Bone marrow (tissue), 2 donors: ENCODE data around the gene UFC1.

ENCODE experiments used
- DNase-seq, 2 donors: peaks; one replicate each; lab custom pipeline; 2025; lab: John Stamatoyannopoulos, UW

UFC1 gene

GRCh38 chr1:161192476-161193465, 39.0 kb downstream of the UFC1 start:
- peak; percentile 22 to 77 for DNase-seq

- no peak for DNase-seq
Measured at GRCh38 chr1:161193561-161194235, 39.9 kb downstream of the UFC1 start.

GRCh38 chr1:161195171-161195570, 41.4 kb downstream of the UFC1 start:
- DNase-seq, result peak in 1 of 2 donors; percentile 10

GRCh38 chr1:161196111-161196510, 42.3 kb downstream of the UFC1 start:
- no peak for DNase-seq

GRCh38 chr1:161196521-161197451, 43.0 kb downstream of the UFC1 start:
- DNase-seq, result no peak

DNA sequence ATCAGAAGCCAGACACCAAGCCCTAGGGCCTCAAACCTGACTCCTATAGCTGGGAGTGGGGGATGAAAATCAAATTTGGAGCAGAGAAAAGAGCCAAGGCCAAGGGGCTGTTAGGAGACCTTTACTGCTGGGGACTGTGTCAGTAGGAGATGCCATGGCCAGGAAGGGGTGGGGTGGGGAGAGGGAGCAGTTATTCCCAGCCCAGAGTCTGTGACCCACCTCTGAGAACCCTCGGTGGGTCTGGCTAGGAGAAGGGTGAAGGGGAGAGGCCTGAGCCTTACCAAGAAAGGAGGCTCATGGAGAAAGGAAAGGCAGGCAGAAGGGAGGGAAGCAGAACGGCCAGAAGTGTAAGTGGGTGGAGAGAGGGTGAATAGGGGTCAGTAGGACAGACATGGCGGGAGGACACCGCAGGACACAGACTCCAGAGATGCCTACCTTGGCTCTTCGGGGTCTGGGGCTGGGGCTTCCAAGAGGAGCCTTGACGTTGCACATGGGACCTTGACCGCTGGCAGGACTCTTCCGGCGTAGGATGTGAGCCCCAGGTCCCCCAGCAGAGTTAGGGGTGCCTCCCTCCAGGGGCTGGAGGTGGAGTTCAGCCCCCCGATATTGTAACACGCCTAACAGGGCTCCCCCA, 43.9 kb downstream of the UFC1 start:
- DNase-seq, result no peak

DNA sequence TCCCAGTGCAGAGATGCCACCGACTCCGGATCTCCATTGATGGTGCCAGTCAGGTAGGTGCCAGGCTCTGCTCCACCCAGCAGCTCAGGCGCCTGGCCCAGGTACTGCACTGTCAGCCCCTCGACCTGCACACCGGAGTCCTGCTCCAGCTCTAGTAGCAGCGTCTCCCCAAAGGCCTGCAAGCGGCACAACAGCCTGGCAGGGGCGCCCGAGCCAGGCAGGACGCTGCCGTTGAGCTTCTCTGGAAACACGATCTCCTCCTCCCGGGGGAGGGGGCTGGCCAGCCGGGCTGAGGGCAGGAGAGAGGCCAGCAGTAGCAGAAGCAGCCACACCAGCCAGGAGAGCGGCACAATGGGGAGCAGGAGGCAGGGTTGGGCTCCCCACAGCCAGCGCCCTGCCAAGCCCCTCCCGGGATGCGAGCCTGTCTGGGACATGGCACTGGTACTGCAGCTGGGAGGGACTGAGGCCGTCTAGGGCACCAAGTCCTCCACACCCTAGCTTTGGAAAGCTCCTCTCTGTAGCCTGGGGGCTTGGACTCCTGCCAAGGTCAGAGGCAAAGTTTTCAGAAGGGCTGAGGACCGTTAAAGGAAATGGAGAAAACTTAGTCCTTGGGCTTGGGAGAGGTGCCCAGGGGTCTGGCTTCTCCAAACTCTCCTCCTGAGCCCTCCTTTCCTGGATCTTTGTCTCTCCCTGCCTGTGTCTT, 44.6 kb downstream of the UFC1 start:
- no peak for DNase-seq

DNA sequence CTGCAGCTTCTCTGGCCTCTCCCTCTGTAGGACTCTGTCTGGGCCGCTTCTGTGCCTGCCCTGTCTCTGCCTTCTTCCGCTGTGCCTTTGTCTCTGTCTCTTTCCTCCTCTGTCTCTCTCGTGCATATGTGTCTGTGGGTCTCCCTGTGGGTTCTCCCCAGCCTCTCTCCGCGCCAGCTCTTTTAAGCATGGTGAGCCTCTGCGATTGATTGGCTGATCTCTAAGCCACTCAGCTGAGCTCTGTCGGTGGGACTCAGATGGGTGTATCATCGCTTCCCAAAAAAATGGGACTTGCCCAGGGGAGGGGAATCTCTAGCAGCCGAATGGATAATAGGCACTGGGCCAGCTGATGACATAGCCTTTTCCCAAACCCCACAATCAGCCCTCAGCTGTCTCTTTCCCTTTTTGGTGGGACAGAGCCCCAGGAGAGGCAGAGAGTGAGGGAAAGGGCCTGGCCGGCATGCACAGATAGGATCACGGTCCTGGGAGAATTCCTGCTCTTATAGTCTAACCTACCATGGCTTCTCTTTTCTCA, 45.2 kb downstream of the UFC1 start, which contains the start of gene ADAMTS4:
ADAMTS4 (minus strand) TSS at position 158 of the 535 bp plus-strand sequence. CDS start 427 bp downstream, outside the sequence.
- no peak for DNase-seq

DNA sequence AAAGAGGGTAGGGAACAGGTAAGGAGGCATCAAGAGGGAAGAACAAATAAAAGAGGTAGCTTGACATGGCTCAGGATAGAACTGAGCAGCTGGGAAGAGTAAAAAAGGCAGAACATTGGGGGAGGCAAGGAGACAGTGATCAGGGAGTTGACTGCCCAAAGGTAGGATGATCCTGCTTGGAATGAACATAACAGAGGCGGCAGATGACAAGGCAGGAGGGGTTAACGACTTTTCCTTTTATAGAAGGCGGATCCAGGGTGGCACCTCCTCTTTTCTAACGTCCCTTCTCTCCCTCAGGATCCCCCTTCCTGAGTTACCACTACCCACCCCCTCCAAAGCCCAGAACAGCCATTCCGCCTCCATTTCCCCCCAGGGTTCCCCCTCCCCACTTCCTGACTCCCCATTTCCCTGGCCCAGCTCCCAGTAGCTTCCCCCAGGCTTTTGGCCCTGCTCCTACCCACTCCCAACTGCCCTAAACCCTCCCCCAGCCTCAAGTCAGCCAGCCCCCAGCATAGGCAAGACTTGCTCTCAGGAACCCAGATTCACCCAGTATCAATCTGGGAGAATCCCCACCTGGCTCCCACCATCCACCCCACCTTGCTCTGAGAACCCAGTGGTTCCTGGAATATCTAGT, 45.8 kb downstream of the UFC1 start:
- DNase-seq, result no peak

DNA sequence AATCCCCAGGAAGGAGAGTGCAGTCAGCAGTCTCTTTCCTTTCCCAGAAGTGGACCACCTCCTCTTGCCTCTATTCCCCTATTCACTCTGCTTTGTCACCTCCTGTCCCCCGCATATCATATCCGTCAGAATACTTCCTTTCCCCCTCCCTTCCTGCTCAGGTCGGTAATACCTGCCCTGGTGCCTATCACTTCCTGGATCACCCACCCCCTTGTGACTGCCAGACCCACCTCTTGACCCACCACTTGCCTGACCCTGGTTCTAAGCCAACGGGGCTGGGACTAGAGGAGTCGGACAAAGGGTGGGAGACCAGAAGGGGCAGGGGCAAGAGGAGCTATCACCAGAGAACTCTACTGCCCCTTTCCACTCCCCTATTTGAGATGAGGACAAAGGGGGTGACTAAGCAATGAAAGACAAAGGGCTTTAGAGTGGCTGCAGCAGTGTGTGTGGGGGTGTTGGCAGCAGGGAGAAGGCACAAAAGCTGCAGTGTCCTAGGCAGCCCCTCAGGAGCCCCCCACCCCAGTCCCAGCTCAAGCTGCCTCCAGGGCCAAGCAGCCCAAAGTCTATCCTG, 46.7 kb downstream of the UFC1 start:
- no peak for DNase-seq

DNA sequence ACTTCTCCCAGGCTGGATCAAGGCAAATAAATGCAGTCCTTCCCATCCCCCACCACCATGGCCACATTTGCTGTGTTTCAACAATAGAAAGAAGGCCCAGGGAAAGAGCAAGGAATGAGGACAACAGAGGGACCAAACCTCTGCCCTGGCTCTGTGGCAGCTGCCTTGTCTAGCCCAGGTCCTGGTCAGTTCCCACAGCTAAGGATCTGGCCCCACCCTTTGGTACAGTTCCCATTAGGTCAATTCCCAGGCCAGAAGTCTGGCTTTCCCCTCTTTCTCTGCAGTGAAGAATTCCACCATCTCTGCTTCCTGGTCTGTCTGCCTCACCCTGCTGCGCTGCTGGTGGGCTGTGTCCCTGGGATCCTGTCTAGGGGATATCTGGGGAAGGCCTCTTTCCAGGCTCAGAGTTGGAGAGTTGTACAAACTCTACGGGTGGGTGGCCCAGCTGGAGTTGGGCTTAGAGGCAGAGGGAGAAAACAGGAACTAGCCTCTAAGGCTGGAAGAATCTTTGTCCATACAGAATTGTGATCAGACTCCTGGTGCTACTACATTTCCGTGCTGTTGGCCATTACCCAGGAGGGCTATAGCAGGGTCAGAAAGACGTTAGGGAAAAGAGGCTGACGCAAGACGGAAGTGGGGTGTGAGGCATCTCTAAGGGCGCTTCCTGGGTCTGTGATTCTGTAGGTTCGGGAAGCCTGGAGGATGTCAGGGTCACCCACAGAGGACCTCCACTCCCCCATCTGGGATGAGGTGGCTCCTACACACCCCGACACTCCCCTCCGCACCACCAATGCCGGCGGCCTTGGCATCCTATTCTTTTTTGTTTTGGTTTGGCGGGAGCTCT, 47.4 kb downstream of the UFC1 start:
- peak in 1 of 2 donors; percentile 43 for DNase-seq

DNA sequence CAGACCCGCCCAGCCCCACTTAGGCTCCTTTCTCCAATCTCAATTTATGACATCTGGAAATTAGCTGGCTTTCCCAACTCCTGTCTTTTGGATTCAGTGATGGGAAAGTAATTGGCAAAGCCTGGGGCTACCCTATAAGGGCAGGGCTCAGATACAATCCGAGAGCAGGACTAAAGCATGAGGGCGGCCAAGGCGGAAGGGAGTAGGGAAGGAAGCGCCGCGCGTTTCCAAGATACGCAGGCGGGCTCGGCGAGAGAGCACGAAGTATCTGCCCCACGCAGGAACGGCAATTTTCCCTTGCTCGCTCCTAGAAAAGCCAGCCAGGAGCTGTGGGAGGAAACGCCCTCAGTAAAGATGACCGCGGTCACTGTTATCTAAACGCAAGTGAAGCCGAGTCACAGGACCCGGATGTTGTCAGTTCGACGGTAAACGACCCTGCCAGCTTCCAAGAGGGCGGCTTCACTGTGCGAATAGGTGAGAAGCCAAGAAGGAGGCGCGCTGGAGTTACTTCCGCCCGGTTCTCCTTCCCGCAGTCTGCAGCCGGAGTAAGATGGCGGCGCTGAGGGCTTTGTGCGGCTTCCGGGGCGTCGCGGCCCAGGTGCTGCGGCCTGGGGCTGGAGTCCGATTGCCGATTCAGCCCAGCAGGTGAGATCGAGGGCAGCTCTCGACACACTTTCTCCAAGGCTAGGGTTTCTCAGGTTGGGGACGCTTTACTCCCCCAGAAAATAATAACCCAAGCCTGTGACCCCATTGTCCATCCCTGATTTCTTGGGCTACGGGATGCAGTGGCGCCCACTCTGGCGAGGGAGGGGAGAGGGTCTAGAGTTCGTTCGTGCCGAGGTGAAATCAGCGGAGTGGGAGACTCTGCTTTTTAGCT, 48.3 kb downstream of the UFC1 start, which contains the start of gene NDUFS2:
NDUFS2 (plus strand) TSS at position 532 of the 877 bp plus-strand sequence; CDS start at position 551, 19 bp downstream.
- peak; percentile 77 to 94 for DNase-seq

DNA sequence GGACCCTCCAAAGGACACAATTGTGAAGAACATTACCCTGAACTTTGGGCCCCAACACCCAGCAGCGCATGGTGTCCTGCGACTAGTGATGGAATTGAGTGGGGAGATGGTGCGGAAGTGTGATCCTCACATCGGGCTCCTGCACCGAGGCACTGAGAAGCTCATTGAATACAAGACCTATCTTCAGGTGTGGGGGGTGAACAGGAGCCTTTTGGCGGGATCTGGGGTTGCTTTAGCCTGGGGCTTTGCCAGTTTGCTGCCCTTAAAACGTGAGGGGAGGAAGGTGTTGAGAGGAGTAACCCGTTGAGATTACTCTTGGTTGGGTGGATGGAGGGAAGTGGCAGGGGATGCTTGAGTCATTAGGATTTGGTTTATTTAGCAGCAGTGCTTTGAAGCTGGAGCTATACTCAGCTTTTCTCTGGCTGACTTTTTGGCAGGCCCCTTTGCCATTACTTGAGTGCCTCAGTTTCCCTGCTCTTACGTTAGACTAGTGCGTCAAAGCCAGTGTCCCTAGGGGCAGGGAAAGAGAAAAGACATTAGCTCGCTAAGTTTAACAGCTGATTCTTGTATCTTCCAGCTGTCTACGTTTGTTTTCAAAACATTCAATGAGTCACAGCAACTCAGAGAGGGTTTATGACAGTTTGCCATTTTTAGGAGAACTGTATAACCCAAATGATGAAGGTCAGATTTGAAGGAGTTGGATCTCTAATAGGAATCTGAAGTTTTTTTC, 52.8 kb downstream of the UFC1 start:
- DNase-seq, result no peak

- no peak for DNase-seq
Measured at GRCh38 chr1:161207173-161207572, 53.4 kb downstream of the UFC1 start.
